Chondrocyte (in vitro differentiated cells): ENCODE measurements around the gene RBM38. TPM values are rescaled to one million over a fixed set of nuclear protein-coding genes. Genes with fewer than 3 reads are reported as not detected.
"Not testable (repeated sequence)": the region's sequence is repeated elsewhere in the genome, so short reads cannot be mapped to it uniquely, and the experiment has no call there.

Experiments
- DNase-seq: peaks from one replicate; pipeline ENCODE4 v3.0.0; 2021; ENCODE audit warnings: mixed read lengths, low spot score
- H3K27ac Mint-ChIP-seq: one replicate; pipeline ENCODE4 v1.8.0; 2021; ENCODE audit warnings: mild to moderate bottlenecking, moderate library complexity, mixed read lengths; ENCODE audit not compliant: unreplicated experiment
- H3K27me3 Mint-ChIP-seq: 2 replicates; pipeline ENCODE4 v1.8.0; 2021; ENCODE audit warnings: low read depth, mixed read lengths
- H3K36me3 Mint-ChIP-seq: 2 replicates; pipeline ENCODE4 v1.8.0; 2021; ENCODE audit warnings: low read depth, mixed read lengths
- H3K4me1 Mint-ChIP-seq: 2 replicates; pipeline ENCODE4 v1.8.0; 2021; ENCODE audit warnings: low read depth, mild to moderate bottlenecking, mixed read lengths
- H3K4me3 Mint-ChIP-seq: one replicate; pipeline ENCODE4 v1.8.0; 2021; ENCODE audit warnings: mild to moderate bottlenecking, moderate library complexity, mixed read lengths; ENCODE audit not compliant: unreplicated experiment
- H3K9me3 Mint-ChIP-seq: 2 replicates; pipeline ENCODE4 v1.8.0; 2021; ENCODE audit warnings: low read depth, mixed read lengths
- total RNA-seq: library from RNA; stranded (reverse); gene quantifications from 3 replicates; pipeline ENCODE4 v1.2.1, GENCODE V29; 2021
- TF ChIP-seq, protein P1 (sequence below): fragments of 200-600 bp; sonication (generic); IDR thresholded peaks from 2 replicates; pipeline ENCODE4 v1.5.0; 2021; ENCODE audit warnings: antibody characterized with exemption, mild to moderate bottlenecking, moderate library complexity

Gene RBM38
- total RNA-seq, 1 donor from 2014 or later = 11.2 TPM

- peak overlapping the region; percentile 61 for H3K4me3 Mint-ChIP-seq
- TF ChIP-seq, protein P1, sequence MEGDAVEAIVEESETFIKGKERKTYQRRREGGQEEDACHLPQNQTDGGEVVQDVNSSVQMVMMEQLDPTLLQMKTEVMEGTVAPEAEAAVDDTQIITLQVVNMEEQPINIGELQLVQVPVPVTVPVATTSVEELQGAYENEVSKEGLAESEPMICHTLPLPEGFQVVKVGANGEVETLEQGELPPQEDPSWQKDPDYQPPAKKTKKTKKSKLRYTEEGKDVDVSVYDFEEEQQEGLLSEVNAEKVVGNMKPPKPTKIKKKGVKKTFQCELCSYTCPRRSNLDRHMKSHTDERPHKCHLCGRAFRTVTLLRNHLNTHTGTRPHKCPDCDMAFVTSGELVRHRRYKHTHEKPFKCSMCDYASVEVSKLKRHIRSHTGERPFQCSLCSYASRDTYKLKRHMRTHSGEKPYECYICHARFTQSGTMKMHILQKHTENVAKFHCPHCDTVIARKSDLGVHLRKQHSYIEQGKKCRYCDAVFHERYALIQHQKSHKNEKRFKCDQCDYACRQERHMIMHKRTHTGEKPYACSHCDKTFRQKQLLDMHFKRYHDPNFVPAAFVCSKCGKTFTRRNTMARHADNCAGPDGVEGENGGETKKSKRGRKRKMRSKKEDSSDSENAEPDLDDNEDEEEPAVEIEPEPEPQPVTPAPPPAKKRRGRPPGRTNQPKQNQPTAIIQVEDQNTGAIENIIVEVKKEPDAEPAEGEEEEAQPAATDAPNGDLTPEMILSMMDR = no peak
- H3K4me1 Mint-ChIP-seq = peaks cover 20% of the 10 kb centered on the region
- peaks cover 3% of the 10 kb centered on the region for H3K27me3 Mint-ChIP-seq
- no peaks in the 10 kb centered on the region for H3K9me3 Mint-ChIP-seq
- peak overlapping the region; percentile 51 for H3K27ac Mint-ChIP-seq
- peaks cover 5% of the 10 kb centered on the region for H3K36me3 Mint-ChIP-seq
- no peak for DNase-seq
Measured at GRCh38 chr20:57350081-57350710, 41.0 kb upstream of the RBM38 start.

DNA sequence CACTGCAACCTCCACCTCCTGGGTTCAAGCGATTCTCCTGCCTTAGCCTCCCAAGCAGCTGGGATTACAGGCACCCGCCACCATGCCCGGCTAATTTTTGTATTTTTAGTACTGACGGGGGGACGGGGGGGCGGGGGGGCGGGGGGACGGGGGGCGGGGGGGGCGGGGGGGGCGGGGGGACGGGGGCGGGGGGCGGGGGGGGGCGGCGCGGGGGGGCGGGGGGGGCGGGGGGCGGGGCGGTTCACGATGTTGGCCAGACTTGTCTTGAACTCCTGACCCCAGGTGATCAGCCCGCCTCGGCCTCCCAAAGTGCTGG is 40.5 kb upstream of the RBM38 start:
- H3K27ac Mint-ChIP-seq, DNase-seq, H3K36me3 Mint-ChIP-seq, H3K9me3 Mint-ChIP-seq, H3K27me3 Mint-ChIP-seq: not testable (repeated sequence)
- H3K4me1 Mint-ChIP-seq = peaks cover 20% of the 10 kb centered on the region
- peak overlapping the region; percentile 88 for H3K4me3 Mint-ChIP-seq

- Mint-ChIP-seq H3K36me3 (peaks cover 8% of the 10 kb centered on the region), H3K27ac (peak within 1 kb of the TSS; percentile 90), H3K4me3 (peak within 1 kb of the TSS; percentile 88), H3K27me3 (peaks cover 1% of the 10 kb centered on the region), H3K9me3 (no peaks in the 10 kb centered on the region), H3K4me1 (peaks cover 20% of the 10 kb centered on the region)
- TF ChIP-seq, protein P1 = no peak
- no peak for DNase-seq
Measured at GRCh38 chr20:57351042-57351783, 40.0 kb upstream of the RBM38 start, which contains the start of gene RAE1. Gene RAE1, plus strand, starts transcription at chr20:57351255. Its CDS starts 2,784 bp downstream, at chr20:57354039.

GRCh38 chr20:57352305-57352704 is 38.9 kb upstream of the RBM38 start:
- TF ChIP-seq, protein P1 = no peak
- Mint-ChIP-seq H3K27ac (peak overlapping the region; percentile 90), H3K36me3 (peaks cover 12% of the 10 kb centered on the region), H3K27me3 (no peaks in the 10 kb centered on the region), H3K4me3 (peak overlapping the region; percentile 88), H3K9me3 (no peaks in the 10 kb centered on the region), H3K4me1 (peaks cover 20% of the 10 kb centered on the region)
- DNase-seq = no peak

DNA sequence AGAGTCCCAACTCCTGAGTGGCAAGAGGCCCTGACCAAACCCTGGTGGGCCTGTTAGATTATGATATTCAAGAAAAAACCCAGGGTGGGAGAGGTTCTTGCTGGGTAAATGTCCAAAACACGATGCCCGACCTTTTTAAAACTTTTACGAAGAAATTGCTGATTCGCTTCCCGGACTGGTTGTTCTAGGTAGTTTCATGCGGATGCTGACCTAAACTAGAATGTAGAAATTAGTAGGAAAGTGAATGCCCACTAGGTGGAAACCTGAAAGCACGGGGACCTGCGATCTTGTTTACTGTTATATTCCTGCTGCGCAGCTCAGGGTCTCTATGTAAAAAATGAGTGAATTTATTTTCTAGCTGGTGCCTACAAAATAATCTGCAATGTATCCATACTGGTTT is 37.8 kb upstream of the RBM38 start:
- peaks cover 20% of the 10 kb centered on the region for H3K4me1 Mint-ChIP-seq
- TF ChIP-seq, protein P1 = no peak
- H3K27ac Mint-ChIP-seq = no peak overlapping the region
- H3K9me3 Mint-ChIP-seq = no peaks in the 10 kb centered on the region
- peaks cover 12% of the 10 kb centered on the region for H3K36me3 Mint-ChIP-seq
- H3K4me3 Mint-ChIP-seq = no peak overlapping the region
- no peak for DNase-seq
- no peaks in the 10 kb centered on the region for H3K27me3 Mint-ChIP-seq
